ENCODE data around the gene CHAMP1. TPM values are rescaled to one million over a fixed set of nuclear protein-coding genes. Genes with fewer than 3 reads are reported as not detected.
A peak's percentile ranks its signal among the peaks of the same experiment; 100 is the strongest.

The CHAMP1 gene
- total and polyA plus RNA-seq, 2 of the 13 experiments (the other 11 are each of a cell fraction or from before 2014, with no cell fraction given) = 8.4 to 9.7 TPM

DNA sequence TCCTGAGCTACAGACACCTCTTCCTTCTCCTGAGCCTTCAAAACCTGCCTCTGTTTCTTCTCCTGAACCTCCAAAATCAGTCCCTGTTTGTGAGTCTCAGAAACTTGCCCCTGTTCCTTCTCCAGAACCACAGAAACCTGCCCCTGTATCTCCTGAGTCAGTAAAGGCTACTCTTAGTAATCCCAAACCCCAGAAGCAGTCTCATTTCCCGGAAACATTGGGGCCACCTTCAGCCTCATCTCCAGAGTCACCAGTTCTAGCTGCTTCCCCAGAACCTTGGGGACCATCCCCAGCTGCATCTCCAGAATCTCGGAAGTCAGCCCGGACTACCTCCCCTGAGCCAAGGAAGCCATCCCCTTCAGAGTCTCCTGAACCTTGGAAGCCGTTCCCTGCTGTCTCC lies 10.0 kb downstream of the CHAMP1 start (continued):
- TF ChIP-seq NR0B2 (CRISPR knock-in tag; IDR thresholded peaks at IDR 0.05) = no peak
- no peak for TF ChIP-seq ZNF333 (CRISPR knock-in tag; IDR thresholded peaks at IDR 0.05; ENCODE audit: borderline replicate concordance)
- TF ChIP-seq RXRB (CRISPR knock-in tag; IDR thresholded peaks at IDR 0.05; ENCODE audit: borderline replicate concordance) = no peak
- TF ChIP-seq SMAD9 (CRISPR knock-in tag; IDR thresholded peaks at IDR 0.05) = no peak
- no peak for TF ChIP-seq SMYD3 (CRISPR knock-in tag; IDR thresholded peaks at IDR 0.05)

GRCh38 chr13:114325729-114326128 lies 11.4 kb downstream of the CHAMP1 start:
- Histone ChIP-seq H3K27ac (ENCODE audit: extremely low read length, insufficient read depth, low read length) (no peak overlapping the region), H3K36me3 (replicated peaks in 1 of 2; ENCODE audit: control insufficient read depth in 1 of 2, insufficient read depth in 2 of 2, low read length in 2 of 2) (peaks cover 16 to 51% of the 10 kb centered on the region in 2 experiments), H3K4me1 (ENCODE audit: insufficient read depth, low read length) (no peaks in the 10 kb centered on the region), H3K9me3 (ENCODE audit: low read length) (no peaks in the 10 kb centered on the region), H3K79me2 (ENCODE audit: insufficient read depth, low read length) (no peaks in the 10 kb centered on the region), H3K4me2 (ENCODE audit: low read depth, low read length) (no peak overlapping the region), H2AFZ (ENCODE audit: low read length) (no peak overlapping the region), H3K27me3 (ENCODE audit: control insufficient read depth in 1 of 2, insufficient read depth in 2 of 2, low read length in 2 of 2) (no peaks in the 10 kb centered on the region), H3K4me3 (replicated peaks in 1 of 3; ENCODE audit: insufficient read depth in 1 of 3, low read depth in 2 of 3, low read length in 3 of 3) (no peak overlapping the region), H4K20me1 (ENCODE audit: insufficient read depth, low read length) (no peaks in the 10 kb centered on the region), H3K9ac (ENCODE audit: insufficient read depth, low read depth, low read length) (no peak overlapping the region)
- intact Hi-C loops (cut with micrococcal nuclease; ENCODE audit: unreplicated experiment) (no loop called here), in situ Hi-C loops (cut with HindIII; ENCODE audit: extremely low pct_ligation_motif_present, low pct_unique_long_range_greater_than_20kb) (no loop called here)
- no TSS peak for BruUV-seq (replicated peaks)
- no peak for DNase-seq (ENCODE audit: low spot score)
- ATAC-seq = no peak
- TF ChIP-seq RBFOX2 (IDR thresholded peaks at IDR 0.05; ENCODE audit: low read depth, low read length) (0 out of 2 replicates have a peak, but pooled peaks have one; percentile 15), KLF9 (CRISPR knock-in tag; IDR thresholded peaks at IDR 0.05; ENCODE audit: low read depth) (no peak), ZNF557 (CRISPR knock-in tag; IDR thresholded peaks at IDR 0.05) (no peak)
- TF ChIP-seq, protein P1, sequence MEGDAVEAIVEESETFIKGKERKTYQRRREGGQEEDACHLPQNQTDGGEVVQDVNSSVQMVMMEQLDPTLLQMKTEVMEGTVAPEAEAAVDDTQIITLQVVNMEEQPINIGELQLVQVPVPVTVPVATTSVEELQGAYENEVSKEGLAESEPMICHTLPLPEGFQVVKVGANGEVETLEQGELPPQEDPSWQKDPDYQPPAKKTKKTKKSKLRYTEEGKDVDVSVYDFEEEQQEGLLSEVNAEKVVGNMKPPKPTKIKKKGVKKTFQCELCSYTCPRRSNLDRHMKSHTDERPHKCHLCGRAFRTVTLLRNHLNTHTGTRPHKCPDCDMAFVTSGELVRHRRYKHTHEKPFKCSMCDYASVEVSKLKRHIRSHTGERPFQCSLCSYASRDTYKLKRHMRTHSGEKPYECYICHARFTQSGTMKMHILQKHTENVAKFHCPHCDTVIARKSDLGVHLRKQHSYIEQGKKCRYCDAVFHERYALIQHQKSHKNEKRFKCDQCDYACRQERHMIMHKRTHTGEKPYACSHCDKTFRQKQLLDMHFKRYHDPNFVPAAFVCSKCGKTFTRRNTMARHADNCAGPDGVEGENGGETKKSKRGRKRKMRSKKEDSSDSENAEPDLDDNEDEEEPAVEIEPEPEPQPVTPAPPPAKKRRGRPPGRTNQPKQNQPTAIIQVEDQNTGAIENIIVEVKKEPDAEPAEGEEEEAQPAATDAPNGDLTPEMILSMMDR (CRISPR knock-in tag; IDR thresholded peaks at IDR 0.05) = no peak
- CTCF ChIA-PET (ENCODE audit: low intra/inter-chr PET ratio, low total read pairs) = no interaction called here
- POLR2A ChIA-PET = interaction anchor here (1.4 kb wide), 1 partner anchor 44 kb away, joined by 3 read pairs; the partner anchor contains the start of gene UPF3A
- 99% methylated on average over 3 of the region's 3 CpGs for WGBS (ENCODE audit: low lambda C conversion rate)
- no peak for FAIRE-seq
